ENCODE results near the gene SLC16A7. TPM values are rescaled to one million over a fixed set of nuclear protein-coding genes. Genes with fewer than 3 reads are reported as not detected.

SLC16A7 gene
- total and polyA plus RNA-seq, 10 of the 15 experiments (the other 5 are each of a cell fraction or from before 2014, with no cell fraction given) = 1.5 to 12.9 (median 6.7) TPM

DNA sequence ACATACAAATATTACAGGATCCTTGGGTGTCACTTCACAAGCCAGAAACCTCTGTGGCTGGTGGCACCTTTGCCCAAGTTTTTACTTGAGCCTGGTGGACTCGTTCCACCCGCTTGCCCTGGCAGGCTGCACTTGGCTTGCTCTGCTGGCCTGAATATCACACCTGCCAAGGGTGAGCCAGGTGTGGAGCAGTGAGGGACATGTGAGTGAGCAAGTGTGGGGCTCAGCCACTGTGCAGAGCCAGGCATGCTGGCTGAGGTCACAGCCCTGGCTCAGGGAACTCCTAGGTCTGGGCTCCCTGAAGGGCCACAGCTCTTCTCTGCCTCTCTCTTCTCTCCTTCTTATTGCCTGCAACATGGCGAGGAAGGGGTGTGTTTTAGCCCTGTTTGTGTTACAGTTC lies 82.0 kb downstream of the SLC16A7 start:
- TF ChIP-seq EZH2 (IDR thresholded peaks at IDR 0.05; ENCODE audit: borderline replicate concordance, control insufficient read depth, low read depth, low read length) (no peak), ZNF384 (IDR thresholded peaks at IDR 0.05; ENCODE audit: borderline replicate concordance, low read depth, low read length) (no peak), ZNF207 (IDR thresholded peaks at IDR 0.05; ENCODE audit: borderline replicate concordance) (no peak), SPI1 (IDR thresholded peaks at IDR 0.05; ENCODE audit: borderline replicate concordance, insufficient read depth, low read depth, low read length) (no peak), YY1 (IDR thresholded peaks at IDR 0.05; ENCODE audit: low read depth, low read length) (no peak), BCL11A (IDR thresholded peaks at IDR 0.05; ENCODE audit: low read depth, low read length) (no peak), CEBPB (IDR thresholded peaks at IDR 0.05; ENCODE audit: borderline replicate concordance in 1 of 2, low read depth in 2 of 2, low read length in 2 of 2) (no peak), HDAC6 (IDR thresholded peaks at IDR 0.05; ENCODE audit: unreplicated experiment) (no peak), RELA (IDR thresholded peaks at IDR 0.05; ENCODE audit: borderline replicate concordance, partially characterized antibody) (no peak), TCF12 (IDR thresholded peaks at IDR 0.05; ENCODE audit: low read depth, low read length) (no peak), NR2F1 (conservative IDR thresholded peaks at IDR 0.05) (no peak), KLF5 (IDR thresholded peaks at IDR 0.05; ENCODE audit: partially characterized antibody) (no peak)
- TF ChIP-seq, protein P1, sequence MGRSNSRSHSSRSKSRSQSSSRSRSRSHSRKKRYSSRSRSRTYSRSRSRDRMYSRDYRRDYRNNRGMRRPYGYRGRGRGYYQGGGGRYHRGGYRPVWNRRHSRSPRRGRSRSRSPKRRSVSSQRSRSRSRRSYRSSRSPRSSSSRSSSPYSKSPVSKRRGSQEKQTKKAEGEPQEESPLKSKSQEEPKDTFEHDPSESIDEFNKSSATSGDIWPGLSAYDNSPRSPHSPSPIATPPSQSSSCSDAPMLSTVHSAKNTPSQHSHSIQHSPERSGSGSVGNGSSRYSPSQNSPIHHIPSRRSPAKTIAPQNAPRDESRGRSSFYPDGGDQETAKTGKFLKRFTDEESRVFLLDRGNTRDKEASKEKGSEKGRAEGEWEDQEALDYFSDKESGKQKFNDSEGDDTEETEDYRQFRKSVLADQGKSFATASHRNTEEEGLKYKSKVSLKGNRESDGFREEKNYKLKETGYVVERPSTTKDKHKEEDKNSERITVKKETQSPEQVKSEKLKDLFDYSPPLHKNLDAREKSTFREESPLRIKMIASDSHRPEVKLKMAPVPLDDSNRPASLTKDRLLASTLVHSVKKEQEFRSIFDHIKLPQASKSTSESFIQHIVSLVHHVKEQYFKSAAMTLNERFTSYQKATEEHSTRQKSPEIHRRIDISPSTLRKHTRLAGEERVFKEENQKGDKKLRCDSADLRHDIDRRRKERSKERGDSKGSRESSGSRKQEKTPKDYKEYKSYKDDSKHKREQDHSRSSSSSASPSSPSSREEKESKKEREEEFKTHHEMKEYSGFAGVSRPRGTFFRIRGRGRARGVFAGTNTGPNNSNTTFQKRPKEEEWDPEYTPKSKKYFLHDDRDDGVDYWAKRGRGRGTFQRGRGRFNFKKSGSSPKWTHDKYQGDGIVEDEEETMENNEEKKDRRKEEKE (IDR thresholded peaks at IDR 0.05) = no peak
- POLR2A ChIA-PET = no interaction called here
- Histone ChIP-seq H3K9ac (ENCODE audit: control insufficient read depth, insufficient read depth, low read length) (no peak overlapping the region), H3K36me3 (ENCODE audit: control insufficient read depth in 2 of 2, insufficient read depth in 2 of 2, low read length in 1 of 2) (no peaks in the 10 kb centered on the region), H3K4me3 (no peak overlapping the region), H3K4me1 (ENCODE audit: control insufficient read depth, insufficient read depth, low read length) (no peaks in the 10 kb centered on the region), H3K9me3 (replicated peaks; ENCODE audit: control insufficient read depth, insufficient read depth, low read length) (no peaks in the 10 kb centered on the region; the same call in 2 of the 3 replicates), H4K20me1 (ENCODE audit: control insufficient read depth, insufficient read depth) (no peaks in the 10 kb centered on the region), H3K79me2 (ENCODE audit: control insufficient read depth, insufficient read depth, low read length) (no peaks in the 10 kb centered on the region), H3K27ac (ENCODE audit: control insufficient read depth, insufficient read depth) (no peak overlapping the region), H3K27me3 (replicated peaks in 1 of 2; ENCODE audit: control insufficient read depth in 2 of 2, insufficient read depth in 2 of 2, low read length in 1 of 2) (no peaks in the 10 kb centered on the region), H2AFZ (ENCODE audit: control insufficient read depth, low read depth, low read length) (no peak overlapping the region), H3K4me2 (ENCODE audit: control insufficient read depth, insufficient read depth) (no peak overlapping the region)
- intact Hi-C loops (cut with micrococcal nuclease; ENCODE audit: unreplicated experiment) = no loop called here
- DNase-seq (ENCODE audit: low read depth, low spot score) (no peak), FAIRE-seq (no peak), ATAC-seq (no peak)
- no TSS peak for BruUV-seq (replicated peaks)
- WGBS (ENCODE audit: insufficient coverage, insufficient replicate concordance, low lambda C conversion rate, missing lambda C conversion rate) = 27% methylated on average over 3 of the region's 3 CpGs
- SMC1A ChIA-PET (ENCODE audit: uncharacterized antibody, unreplicated experiment) = interaction anchor here (0.7 kb wide), 1 partner anchor 19 kb away, joined by 3 read pairs; no protein-coding TSS in a partner anchor
- RAD21 ChIA-PET (ENCODE audit: unreplicated experiment) = no interaction called here
- in situ Hi-C loops (cut with MboI) = no loop called here
- CTCF ChIA-PET = no interaction called here
